Kasumi-1 (cell line): ENCODE data around the gene GPR83.
"Not testable (repeated sequence)": the region's sequence is repeated elsewhere in the genome, so short reads cannot be mapped to it uniquely, and the experiment has no call there.

Experiments used
- DNase-seq, 2 experiments: peaks; one replicate each; lab custom pipeline; 2025; lab: John Stamatoyannopoulos, UW

Gene GPR83

DNA sequence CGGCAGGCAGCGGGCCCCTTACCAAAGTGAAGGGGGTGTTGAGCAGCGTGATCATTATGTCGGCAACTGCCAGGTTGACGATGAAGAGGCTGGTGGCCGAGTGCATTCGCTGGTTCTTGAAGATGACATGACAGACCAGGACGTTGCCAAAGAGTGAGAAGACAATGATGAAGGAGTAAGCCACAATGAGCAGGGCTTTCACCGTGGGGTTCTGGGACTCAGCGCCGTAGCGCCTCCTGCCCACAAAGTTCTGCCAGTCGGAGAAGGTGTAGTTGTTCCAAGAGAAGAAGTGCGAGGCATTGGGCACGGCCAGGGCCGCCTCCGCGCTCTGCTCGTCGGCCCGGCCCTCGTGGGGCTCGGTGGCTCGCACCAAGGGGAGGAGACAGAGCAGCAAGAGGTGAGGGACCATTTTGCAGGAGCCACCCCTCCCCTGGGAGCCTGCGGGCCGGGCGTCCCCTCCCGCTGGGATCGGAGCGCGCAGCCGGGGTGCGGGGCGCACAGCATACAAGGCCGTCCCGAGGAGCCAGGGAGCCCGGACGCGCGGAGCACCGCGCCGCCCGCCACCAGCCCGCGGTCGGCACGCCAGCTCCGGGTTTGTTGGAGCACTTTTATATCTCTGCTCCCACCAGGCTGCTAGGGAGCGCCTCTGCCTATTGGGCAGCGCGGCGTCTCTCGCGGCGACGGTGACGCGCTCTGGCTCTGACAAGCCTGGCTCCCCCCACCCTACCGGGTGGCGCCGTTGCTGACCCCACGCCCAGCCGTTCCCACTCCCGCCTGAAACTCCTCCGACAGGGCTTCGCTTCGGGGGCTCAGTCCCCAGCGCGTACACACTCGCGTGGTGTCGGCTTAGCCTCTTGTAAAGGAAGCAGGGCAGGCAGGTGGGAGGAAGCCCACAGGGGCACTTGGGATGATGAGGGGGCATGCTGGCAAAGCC lies at the start of gene GPR83:
GPR83 (minus strand) TSS at position 581 of the 934 bp plus-strand sequence; CDS start at position 409, 172 bp downstream.
- DNase-seq, result no peak

DNA sequence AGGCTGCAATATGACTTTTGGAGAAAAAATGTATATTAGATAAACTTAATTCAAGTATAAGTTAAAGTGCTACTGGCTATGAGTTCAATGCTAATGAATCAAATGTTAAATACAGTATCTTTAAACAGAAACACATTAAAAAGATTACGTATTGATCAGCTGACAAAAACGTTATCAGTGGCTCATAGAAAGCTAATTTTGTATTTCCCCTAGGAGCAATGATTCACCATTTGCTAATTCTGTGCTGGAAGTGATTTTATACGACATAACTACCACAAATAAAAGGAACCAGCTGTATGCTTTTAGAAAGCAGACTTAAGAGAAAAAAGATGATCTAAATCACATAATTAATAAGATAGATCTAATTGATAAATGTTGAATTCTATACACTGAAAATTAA lies 48.8 kb upstream of the GPR83 start:
- DNase-seq, result no peak

DNA sequence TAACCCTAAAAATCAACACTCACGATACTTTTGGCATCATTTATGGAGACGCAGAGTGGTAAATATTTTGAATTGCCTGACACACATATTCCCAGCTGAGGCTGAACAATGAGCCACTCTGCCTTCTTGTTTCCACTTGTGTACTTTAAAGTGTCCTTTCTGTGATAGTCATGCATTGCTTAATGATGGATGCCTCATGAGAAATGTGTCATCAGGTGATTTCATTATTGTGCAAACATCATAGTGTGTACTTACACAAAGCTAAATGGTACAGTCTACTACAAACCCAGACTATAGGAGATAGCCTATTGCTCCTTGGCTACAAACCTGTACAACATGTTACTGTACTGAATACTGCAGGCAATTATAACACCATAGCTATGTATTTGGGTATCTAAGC lies 48.2 kb upstream of the GPR83 start:
- no peak for DNase-seq

DNA sequence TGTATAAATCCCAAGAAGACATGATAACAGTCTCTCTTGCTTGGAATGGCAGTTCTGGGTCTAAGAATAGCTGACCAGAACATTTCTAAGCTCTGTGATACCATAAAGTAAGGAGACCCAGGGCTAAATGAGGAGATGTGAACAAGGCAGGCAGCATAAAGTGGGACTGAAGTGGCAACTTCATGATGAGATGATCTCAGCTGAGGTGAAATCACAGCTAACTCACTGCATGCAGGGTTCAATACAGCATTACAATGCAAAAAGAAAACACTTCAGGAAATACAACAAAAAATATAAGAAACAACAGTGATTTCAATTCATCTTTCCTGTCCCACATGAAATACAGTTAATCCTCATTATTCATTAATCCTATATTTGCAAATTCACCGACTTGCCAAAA lies 47.8 kb upstream of the GPR83 start:
- DNase-seq, result no peak

DNA sequence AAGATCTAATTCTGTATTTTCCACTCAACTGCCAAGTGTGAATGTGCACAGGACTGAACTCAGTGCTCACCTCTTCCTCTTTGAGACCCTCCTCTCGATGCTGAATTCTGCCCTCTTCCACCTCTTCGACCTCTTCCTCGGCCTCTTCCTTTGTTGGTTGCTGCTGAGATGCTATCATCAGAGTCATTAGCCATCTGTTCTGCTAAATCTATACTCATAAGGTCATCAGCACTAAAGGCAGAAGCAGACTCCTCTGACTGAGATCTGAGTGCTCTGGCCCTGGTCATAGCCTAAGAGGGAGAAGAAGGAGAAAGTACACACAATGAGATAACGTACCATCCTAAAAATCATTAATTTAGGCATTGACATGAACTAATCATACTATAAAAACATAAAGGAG lies 45.9 kb upstream of the GPR83 start:
- no peak for DNase-seq

DNA sequence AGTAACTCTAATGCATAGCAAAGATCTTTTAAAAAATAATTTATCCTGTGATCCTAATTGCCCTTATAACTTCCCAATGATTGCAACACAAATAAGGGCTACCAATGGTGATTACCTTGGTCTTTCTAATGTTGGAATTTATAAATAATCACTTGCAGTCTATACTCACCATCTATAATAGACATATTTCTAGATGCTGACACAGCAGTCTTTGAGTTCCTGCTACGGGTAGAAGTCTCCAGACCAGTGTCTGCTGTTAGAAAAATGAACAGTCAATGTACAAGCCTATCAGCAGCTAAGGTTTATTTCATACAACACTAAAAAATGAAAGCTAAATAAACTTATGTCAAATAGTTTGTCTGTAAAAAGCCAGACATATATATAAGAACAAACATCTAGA lies 44.4 kb upstream of the GPR83 start:
- DNase-seq, result no peak

DNA sequence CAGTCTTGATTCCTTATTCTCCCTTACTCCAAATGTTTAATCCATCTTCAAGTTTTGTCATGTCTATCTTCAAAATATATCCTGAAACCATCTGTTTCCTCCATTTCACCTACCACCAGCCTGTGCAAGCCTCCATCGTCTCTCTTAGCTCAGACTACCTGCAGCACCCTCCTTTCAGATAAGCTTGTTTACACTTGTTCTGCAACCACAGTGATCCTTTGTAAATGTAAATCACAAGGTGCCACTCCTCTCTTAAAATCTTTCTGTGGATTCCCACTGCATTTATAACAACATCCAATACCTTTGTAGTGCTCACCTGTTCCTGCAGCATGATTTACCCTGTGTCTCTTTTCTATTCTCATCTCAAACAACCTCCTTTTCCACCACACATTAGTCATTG lies 31.8 kb upstream of the GPR83 start:
- DNase-seq, result no peak

DNA sequence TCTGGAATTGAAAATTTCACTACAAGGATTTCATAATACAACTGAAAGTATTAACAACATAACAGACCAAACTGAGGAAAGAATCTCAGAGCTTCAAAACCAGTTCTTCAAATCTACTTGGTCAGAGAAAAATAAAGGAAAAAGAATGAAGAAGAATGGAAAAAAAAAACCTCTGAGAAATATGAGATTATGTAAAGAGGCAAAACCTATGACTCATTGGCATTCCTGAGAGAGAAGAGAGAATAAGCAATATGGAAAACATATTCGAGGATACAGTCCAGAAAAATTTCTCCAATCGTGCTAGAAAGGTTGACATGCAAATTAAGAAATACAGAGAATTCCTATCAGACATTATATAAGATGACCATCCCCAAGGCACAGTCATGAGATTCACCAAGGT lies 23.4 kb upstream of the GPR83 start:
- no peak for DNase-seq

DNA sequence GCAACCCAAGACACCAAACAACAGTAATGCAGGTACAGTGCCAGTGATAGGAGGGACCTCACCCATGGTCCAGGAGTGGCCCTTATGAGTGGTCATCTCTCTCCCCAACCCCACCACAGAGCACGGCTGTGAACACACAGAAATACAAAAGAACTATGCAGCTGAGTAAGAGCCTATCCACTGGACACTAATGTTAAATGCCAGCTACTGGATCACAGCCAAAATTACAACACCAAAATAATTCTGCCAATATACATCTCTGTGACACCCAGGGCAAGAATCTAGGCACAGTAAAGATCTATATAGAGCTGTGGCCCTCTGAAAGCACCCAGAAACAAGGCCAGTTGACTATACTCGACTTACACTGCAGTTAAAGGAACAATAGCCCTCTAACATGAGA lies 22.8 kb upstream of the GPR83 start:
- DNase-seq, result no peak

DNA sequence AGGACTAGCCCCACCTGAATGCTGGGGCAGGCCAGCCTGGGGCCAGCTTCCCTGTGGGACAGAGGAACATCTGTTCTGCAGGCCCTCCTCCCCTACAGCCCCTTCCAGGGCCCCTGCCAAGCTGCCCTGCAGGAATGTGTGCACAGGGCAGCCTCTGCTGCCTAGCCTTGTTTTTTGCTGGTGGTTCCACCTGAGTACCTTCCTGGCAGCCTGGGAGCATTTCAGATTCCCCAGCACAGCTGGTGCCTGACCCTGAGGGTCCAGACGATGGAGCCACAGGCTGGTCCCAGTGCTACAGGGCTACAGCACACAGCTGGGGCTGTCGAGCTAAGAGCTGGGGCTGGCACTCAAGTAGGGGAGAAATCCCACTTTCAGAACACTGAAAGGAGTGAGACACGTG lies 22.3 kb upstream of the GPR83 start:
- DNase-seq, result no peak

DNA sequence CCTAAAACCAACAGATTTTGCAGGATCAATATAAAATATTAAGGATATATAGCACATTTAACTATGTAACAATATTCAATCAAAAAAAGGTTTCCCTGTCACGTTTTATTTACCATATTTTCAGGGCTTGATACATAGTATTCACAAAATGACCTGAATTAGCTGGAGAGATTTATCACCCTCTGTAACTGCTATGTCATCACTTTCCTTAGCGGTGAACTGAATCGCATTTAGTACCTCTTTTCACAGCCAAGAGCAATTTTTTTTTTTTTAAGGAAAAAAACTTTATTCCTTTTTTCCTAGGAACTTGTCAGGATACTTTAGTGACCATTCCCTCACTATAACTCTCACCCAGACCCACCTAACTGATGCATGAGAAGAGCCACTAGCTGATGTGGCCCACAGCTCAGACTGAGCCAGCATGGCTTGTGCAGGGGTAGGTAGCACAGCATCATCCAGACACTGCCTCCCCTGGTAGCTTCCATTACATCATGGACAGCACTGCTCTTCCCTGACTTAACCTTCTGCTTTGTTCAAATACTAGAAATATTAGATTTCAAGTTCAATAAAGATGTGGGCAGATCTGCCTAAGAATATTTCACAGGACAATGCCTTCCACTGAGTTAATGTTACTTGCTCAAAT lies 17.0 kb upstream of the GPR83 start:
- DNase-seq, result no peak

DNA sequence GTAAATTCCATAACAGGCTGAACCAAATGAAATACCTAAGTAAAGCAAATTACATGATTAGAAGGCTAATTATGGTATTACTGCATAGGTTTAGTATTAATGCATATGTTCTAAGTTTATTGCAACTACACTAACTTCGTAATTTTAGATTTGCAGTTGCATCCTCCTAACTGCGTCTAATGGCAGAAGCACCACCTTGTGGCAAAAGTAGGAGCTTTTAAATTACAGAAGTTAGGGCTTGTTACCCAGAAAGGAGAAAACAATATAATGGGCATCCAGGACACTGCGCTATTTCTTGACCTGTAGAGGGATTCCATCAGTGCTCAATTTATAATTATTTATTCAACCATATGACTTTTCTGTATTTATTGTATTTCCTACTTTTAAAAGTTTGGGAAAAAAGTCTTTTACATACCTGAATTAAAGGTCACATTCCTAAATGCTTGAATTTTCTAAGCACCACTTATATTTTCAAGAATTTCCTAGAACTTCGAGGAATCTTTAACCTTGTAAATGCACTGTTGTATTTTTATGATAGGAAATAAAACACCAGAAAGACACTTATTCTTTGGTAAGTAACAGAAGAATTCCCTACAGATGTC lies 16.3 kb upstream of the GPR83 start:
- peak; percentile 54 to 62 for DNase-seq

DNA sequence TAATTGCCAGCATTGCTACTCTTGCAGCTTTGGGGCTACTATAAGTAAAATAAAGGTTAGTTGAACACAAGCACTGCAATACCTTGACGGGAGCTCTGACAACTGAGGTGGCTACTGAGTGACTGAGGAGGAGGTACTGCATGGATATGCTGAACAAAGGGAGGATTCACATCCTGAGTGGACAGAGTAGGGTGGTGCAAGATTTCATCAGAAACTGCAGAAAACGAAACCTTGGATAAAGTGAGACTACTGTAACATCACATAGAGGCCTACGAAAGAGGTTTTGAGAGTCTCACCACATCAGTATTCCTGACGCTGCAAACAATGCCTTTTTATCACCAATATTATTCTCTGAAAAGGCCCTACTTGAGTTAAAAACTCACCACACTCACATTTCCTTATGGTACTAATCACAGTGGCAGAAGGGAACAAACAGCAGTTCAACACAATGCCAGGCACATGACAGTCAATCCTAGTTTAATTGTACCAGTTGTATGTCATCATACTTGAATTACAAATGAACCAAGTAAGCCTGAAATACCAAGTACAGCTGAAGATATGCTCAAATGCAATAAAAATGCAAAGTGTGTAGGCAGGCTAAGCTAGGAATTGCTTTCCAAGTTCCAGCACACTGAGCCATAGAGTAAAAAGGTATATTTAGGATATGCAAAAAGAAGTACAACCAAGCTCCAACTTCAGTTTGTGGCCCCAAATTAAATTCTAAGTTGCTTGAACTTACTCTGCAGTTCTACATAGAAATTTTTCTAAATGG lies 4.0 kb upstream of the GPR83 start:
- no peak for DNase-seq

DNA sequence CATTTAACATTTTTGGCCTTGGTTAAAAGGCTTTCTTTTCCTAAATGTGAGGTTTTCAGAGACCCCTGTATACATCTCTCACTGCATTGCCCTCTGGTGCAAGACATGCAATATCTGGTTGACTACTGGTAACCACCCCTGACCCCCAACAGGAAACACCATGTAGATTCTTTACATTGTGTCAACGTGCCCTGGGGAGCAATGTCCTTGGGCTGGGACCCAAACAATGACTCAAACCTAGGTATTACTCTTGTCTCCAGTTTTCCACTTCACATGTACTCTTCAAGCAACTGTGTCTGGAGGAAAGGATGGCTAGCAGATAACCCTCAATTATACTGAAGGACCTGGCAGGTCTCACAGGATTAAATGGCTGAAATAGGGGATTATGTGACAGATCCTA lies 1.1 kb upstream of the GPR83 start:
- no peak for DNase-seq

DNA sequence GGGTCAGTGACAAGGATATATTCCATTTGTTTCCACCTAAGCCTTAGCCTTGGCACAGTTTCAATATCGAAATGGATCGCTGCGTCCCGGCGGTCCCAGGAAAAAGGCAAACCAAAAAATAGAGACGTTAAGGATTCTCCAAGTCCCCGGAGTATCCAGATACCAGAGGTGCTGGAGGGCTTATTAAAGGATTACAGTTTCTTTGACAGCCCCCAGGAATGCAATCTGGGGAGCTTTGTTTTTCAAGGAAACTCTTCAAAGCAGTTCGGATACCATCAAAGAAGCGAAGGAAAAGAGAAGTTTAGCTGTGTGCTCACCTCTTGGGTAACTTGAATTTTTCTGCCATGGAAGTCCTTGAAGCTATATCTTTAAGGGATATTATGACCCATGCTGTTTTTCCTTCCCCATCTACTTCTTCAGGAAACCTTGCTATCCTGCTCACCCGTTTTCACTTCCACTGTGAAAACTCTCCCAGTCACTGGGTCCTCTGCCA lies 600 bp upstream of the GPR83 start:
- DNase-seq, result no peak

DNA sequence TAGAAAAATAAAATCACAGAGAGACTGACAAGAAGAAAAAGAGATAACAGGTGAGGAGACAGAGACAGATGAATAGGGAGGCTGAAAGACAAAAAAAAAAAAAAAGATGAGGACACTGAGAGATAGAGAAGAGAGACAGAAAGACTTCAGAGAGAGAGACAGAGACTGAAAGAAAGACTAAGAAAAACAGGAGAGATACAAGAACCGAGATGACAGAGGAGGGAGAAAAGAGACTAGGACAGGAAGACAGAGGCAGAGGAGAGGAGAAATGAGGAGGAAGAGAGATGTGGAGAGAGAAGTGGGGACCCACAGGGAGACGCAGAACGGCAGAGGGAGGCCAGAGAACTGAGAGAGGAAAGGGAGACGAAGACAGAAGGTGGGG lies 771 bp downstream of the GPR83 start:
- no peak for DNase-seq

DNA sequence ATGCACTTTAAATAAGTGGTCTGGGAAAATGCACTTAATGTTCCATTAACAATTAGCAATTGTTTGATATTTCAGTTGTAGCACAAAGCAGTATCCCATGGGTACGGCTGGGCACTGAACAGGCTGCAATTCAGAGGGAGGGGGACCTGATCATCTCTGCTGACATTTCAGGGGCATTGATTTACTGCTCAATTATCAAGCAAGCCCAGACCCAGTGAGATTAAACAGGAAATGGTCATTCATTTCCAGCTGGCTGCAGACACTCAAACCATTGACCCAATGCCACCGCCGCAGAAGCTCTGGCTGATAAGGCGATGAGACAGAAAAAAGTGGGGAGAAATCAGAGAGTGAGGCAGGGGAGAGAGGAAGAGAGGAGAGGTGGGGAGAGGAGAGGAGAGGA lies 1.2 kb downstream of the GPR83 start:
- DNase-seq, result no peak

DNA sequence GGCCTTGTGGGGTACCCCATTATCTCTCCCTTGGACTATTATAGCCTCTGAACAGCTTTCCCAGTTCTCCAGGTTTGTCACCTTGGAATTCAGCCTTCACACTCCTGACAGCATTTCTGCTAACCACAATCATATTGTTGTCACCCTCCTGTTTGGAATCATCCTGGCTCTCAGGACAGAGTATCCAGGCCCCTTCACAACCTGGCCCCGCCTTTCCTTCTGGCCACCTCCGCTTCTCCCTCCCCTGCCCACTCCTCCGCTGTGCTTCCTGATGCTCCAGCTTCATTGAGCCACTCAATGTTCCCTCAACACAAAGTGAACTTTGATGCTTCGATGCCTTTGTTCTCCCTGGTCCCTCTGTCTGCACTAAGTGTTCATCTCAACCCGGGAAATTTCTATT lies 3.1 kb downstream of the GPR83 start:
- no peak for DNase-seq

DNA sequence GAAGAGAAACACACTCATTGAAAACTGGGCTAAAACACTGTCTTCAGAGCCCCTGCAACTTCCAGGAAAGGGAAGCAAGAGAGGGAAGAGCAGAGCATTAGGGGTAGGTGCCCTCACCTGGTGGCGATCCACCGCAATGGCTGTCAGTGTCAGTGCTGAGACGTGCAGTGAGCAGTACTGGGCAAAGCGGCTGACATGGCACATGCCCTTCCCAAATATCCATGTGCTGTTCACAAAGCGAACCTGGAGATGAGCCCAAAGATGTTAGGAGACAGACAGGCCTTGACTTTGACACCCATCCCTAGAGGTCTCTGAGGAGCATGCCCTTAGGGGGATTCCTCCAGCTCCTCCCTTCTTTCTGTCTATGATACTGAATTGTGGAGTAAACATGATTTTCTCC lies 4.9 kb downstream of the GPR83 start:
- no peak for DNase-seq

DNA sequence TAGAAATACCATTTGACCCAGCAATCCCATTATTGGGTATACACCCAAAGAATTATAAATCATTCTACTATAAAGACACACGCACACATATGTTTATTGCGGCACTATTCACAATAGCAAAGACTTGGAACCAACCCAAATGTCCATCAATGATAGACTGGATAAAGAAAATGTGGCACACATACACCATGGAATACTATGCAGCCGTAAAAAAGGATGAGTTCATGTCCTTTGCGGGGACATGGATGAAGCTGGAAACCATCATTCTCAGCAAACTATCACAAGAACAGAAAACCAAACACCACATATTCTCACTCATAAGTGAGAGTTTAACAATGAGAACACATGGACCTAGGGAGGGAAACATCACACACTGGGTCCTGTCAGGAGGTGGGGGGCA lies 9.3 kb downstream of the GPR83 start:
- not testable (repeated sequence) for DNase-seq

DNA sequence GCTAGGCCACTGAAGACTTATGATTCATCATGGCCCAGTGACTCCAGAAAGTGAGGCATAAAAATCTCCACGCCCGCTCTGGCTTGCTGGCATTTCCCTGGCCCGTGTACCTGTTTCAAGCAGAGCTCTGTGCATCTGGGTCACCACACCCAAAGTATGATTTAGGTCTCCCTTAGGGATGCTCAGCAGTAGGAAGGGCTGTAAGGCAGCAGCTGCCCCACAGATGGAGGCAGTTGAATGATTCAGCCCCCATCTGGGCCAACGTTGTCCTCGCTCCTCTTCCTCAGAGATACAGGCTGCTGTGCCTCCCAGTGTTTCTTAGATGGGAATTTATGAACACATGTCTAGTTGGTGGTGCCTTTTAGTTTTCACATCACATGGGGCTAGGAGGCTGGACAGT lies 21.6 kb downstream of the GPR83 start:
- no peak for DNase-seq

DNA sequence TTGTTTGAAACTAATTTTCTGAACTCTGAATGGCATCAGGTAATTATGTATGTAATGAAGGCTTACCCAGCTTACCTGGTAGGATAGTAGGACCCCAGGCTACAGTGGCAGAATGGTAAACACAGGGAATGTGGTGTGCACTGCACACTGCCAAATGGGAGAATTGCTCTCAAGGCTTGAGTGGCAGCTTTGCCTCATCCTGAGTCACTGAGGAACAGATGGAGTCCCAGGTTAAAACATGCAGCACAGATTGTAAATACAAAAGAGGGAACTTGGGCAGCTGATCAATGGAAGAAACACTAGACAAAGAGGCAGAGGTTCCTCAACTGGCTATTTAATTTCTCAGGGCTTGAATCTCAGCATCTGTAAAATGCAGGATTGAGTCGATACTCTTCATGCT lies 24.4 kb downstream of the GPR83 start:
- DNase-seq, result no peak
